Karpas-422 (cell line): ENCODE measurements around the gene ARHGEF33. TPM values are rescaled to one million over a fixed set of nuclear protein-coding genes. Genes with fewer than 3 reads are reported as not detected.
"Not testable (repeated sequence)": the region's sequence is repeated elsewhere in the genome, so short reads cannot be mapped to it uniquely, and the experiment has no call there.

Experiments used
- DNase-seq: peaks from one replicate; pipeline ENCODE4 v3.0.0-alpha.2; 2015
- H2AFZ ChIP-seq: fragments of 200-600 bp; sonication (generic); 2 replicates; pipeline ENCODE4 v1.6.1; 2014; ENCODE audit warnings: antibody characterized with exemption, low read length, mixed read lengths
- H3K27ac ChIP-seq: fragments of 200-600 bp; sonication (generic); 2 replicates; pipeline ENCODE4 v1.5.1; 2014; ENCODE audit warnings: mild to moderate bottlenecking, low read length, moderate library complexity
- H3K27me3 ChIP-seq: fragments of 200-600 bp; sonication (generic); 2 replicates; pipeline ENCODE4 v1.6.1; 2014; ENCODE audit warnings: low read length, mixed read lengths
- H3K36me3 ChIP-seq: fragments of 200-600 bp; sonication (generic); 2 replicates; pipeline ENCODE4 v1.6.1; 2014; ENCODE audit warnings: low read length, mixed read lengths; ENCODE audit not compliant: insufficient read depth
- H3K4me1 ChIP-seq: fragments of 200-600 bp; sonication (generic); 2 replicates; pipeline ENCODE4 v1.6.1; 2014; ENCODE audit warnings: mild to moderate bottlenecking, low read length, mixed read lengths
- H3K4me2 ChIP-seq: fragments of 200-600 bp; sonication (generic); 2 replicates; pipeline ENCODE4 v1.6.1; 2014; ENCODE audit warnings: low read length, low read depth, mild to moderate bottlenecking; ENCODE audit not compliant: poor library complexity, severe bottlenecking
- H3K4me3 ChIP-seq: fragments of 200-600 bp; sonication (generic); 2 replicates; pipeline ENCODE4 v1.5.1; 2014; ENCODE audit warnings: mild to moderate bottlenecking, antibody characterized with exemption, low read length, mixed read lengths
- H3K79me2 ChIP-seq: fragments of 200-600 bp; sonication (generic); 2 replicates; pipeline ENCODE4 v1.6.1; 2014; ENCODE audit warnings: mild to moderate bottlenecking, low read length, mixed read lengths
- H3K9ac ChIP-seq: fragments of 200-600 bp; sonication (generic); 2 replicates; pipeline ENCODE4 v1.6.0; 2014; ENCODE audit warnings: low read length
- H3K9me2 ChIP-seq: fragments of 200-600 bp; sonication (generic), shearing (Covaris generic); replicated peaks from 2 replicates; pipeline ENCODE4 v1.6.0; 2014; ENCODE audit warnings: mild to moderate bottlenecking, low read length, moderate library complexity; ENCODE audit not compliant: insufficient read depth
- H3K9me3 ChIP-seq: fragments of 300-700, 200-600 bp; sonication (generic); 2 replicates; pipeline ENCODE4 v1.6.1; 2014; ENCODE audit warnings: low read length, mixed read lengths
- H4K20me1 ChIP-seq: fragments of 200-600 bp; sonication (generic); 2 replicates; pipeline ENCODE4 v1.6.1; 2014; ENCODE audit warnings: mild to moderate bottlenecking, antibody characterized with exemption, low read length, low read depth; ENCODE audit not compliant: insufficient read depth
- total RNA-seq: library from RNA; depleted of rRNA; stranded (reverse); fragments of >200 nt; shearing (Covaris generic); gene quantifications from 2 replicates; pipeline ENCODE4 v1.2.3, GENCODE V29; 2014; ENCODE audit warnings: low replicate concordance

Gene ARHGEF33
- total RNA-seq, 1 experiment from 2014 or later: not detected

GRCh38 chr2:38922389-38922788 is 32.7 kb downstream of the ARHGEF33 start:
- no peak overlapping the region for H3K27ac ChIP-seq
- no peak overlapping the region for H3K9ac ChIP-seq
- no peaks in the 10 kb centered on the region for H3K27me3 ChIP-seq
- no peaks in the 10 kb centered on the region for H3K36me3 ChIP-seq
- H3K9me3 ChIP-seq: no peaks in the 10 kb centered on the region
- H4K20me1 ChIP-seq: no peaks in the 10 kb centered on the region
- H3K4me3 ChIP-seq: no peak overlapping the region
- DNase-seq: no peak
- H3K4me1 ChIP-seq: no peaks in the 10 kb centered on the region
- no peak overlapping the region for H3K4me2 ChIP-seq
- H2AFZ ChIP-seq: no peak overlapping the region
- no peaks in the 10 kb centered on the region for H3K9me2 ChIP-seq
- H3K79me2 ChIP-seq: no peaks in the 10 kb centered on the region

- no peaks in the 10 kb centered on the region for H3K36me3 ChIP-seq
- H3K9ac ChIP-seq: no peak overlapping the region
- H2AFZ ChIP-seq: no peak overlapping the region
- no peaks in the 10 kb centered on the region for H3K79me2 ChIP-seq
- H3K27ac ChIP-seq: no peak overlapping the region
- H3K4me3 ChIP-seq: no peak overlapping the region
- no peak for DNase-seq
- no peaks in the 10 kb centered on the region for H3K27me3 ChIP-seq
- H3K9me3 ChIP-seq: no peaks in the 10 kb centered on the region
- H3K4me1 ChIP-seq: no peaks in the 10 kb centered on the region
- no peaks in the 10 kb centered on the region for H3K9me2 ChIP-seq
- no peak overlapping the region for H3K4me2 ChIP-seq
- no peaks in the 10 kb centered on the region for H4K20me1 ChIP-seq
These were observed 33.2 kb downstream of the ARHGEF33 start for GRCh38 chr2:38922902-38923301.

- no peaks in the 10 kb centered on the region for H3K36me3 ChIP-seq
- H3K9me2 ChIP-seq: no peaks in the 10 kb centered on the region
- no peak overlapping the region for H3K27ac ChIP-seq
- no peak overlapping the region for H2AFZ ChIP-seq
- no peak for DNase-seq
- no peaks in the 10 kb centered on the region for H3K79me2 ChIP-seq
- H3K9ac ChIP-seq: no peak overlapping the region
- H3K4me2 ChIP-seq: no peak overlapping the region
- no peaks in the 10 kb centered on the region for H4K20me1 ChIP-seq
- H3K9me3 ChIP-seq: no peaks in the 10 kb centered on the region
- H3K27me3 ChIP-seq: no peaks in the 10 kb centered on the region
- no peak overlapping the region for H3K4me3 ChIP-seq
- H3K4me1 ChIP-seq: no peaks in the 10 kb centered on the region
These were observed 36.3 kb downstream of the ARHGEF33 start for GRCh38 chr2:38925982-38926381.

GRCh38 chr2:38930600-38930999 is 40.9 kb downstream of the ARHGEF33 start:
- no peaks in the 10 kb centered on the region for H3K9me3 ChIP-seq
- DNase-seq: no peak
- H4K20me1 ChIP-seq: no peaks in the 10 kb centered on the region
- no peak overlapping the region for H3K4me3 ChIP-seq
- no peak overlapping the region for H3K27ac ChIP-seq
- no peak overlapping the region for H3K9ac ChIP-seq
- H3K9me2 ChIP-seq: no peaks in the 10 kb centered on the region
- no peaks in the 10 kb centered on the region for H3K36me3 ChIP-seq
- H3K4me2 ChIP-seq: no peak overlapping the region
- H3K27me3 ChIP-seq: no peaks in the 10 kb centered on the region
- no peaks in the 10 kb centered on the region for H3K79me2 ChIP-seq
- H2AFZ ChIP-seq: no peak overlapping the region
- H3K4me1 ChIP-seq: peaks cover 5% of the 10 kb centered on the region

- H4K20me1 ChIP-seq: no peaks in the 10 kb centered on the region
- no peak overlapping the region for H3K27ac ChIP-seq
- no peaks in the 10 kb centered on the region for H3K9me2 ChIP-seq
- H3K27me3 ChIP-seq: no peaks in the 10 kb centered on the region
- peaks cover 10% of the 10 kb centered on the region for H3K4me1 ChIP-seq
- no peaks in the 10 kb centered on the region for H3K79me2 ChIP-seq
- no peaks in the 10 kb centered on the region for H3K36me3 ChIP-seq
- no peak for DNase-seq
- H3K9ac ChIP-seq: no peak overlapping the region
- no peak overlapping the region for H3K4me2 ChIP-seq
- H2AFZ ChIP-seq: no peak overlapping the region
- no peaks in the 10 kb centered on the region for H3K9me3 ChIP-seq
- no peak overlapping the region for H3K4me3 ChIP-seq
These were observed 42.9 kb downstream of the ARHGEF33 start for GRCh38 chr2:38932586-38932985.

- Histone ChIP-seq H3K27me3 (no peaks in the 10 kb centered on the region), H3K27ac (no peak overlapping the region), H3K36me3 (no peaks in the 10 kb centered on the region), H3K79me2 (no peaks in the 10 kb centered on the region), H3K4me2 (no peak overlapping the region), H2AFZ (no peak overlapping the region), H3K4me1 (peaks cover 10% of the 10 kb centered on the region), H3K9ac (no peak overlapping the region), H3K4me3 (no peak overlapping the region), H4K20me1 (no peaks in the 10 kb centered on the region), H3K9me3 (no peaks in the 10 kb centered on the region), H3K9me2 (no peaks in the 10 kb centered on the region)
- DNase-seq: no peak
These were observed 44.0 kb downstream of the ARHGEF33 start for GRCh38 chr2:38933653-38934052.

GRCh38 chr2:38934742-38935141 is 45.1 kb downstream of the ARHGEF33 start:
- Histone ChIP-seq H3K4me1 (peaks cover 10% of the 10 kb centered on the region), H2AFZ (no peak overlapping the region), H3K9me3 (no peaks in the 10 kb centered on the region), H3K4me3 (no peak overlapping the region), H3K4me2 (peak overlapping the region; percentile 11), H3K27ac (no peak overlapping the region), H4K20me1 (no peaks in the 10 kb centered on the region), H3K36me3 (no peaks in the 10 kb centered on the region), H3K9ac (no peak overlapping the region), H3K27me3 (no peaks in the 10 kb centered on the region), H3K9me2 (no peaks in the 10 kb centered on the region), H3K79me2 (no peaks in the 10 kb centered on the region)
- DNase-seq: no peak

GRCh38 chr2:38935568-38936172 is 46.0 kb downstream of the ARHGEF33 start:
- Histone ChIP-seq H3K27me3 (no peaks in the 10 kb centered on the region), H3K9ac (no peak overlapping the region), H2AFZ (no peak overlapping the region), H4K20me1 (no peaks in the 10 kb centered on the region), H3K9me3 (no peaks in the 10 kb centered on the region), H3K4me1 (peaks cover 10% of the 10 kb centered on the region), H3K27ac (no peak overlapping the region), H3K9me2 (no peaks in the 10 kb centered on the region), H3K79me2 (no peaks in the 10 kb centered on the region), H3K4me3 (no peak overlapping the region), H3K36me3 (no peaks in the 10 kb centered on the region), H3K4me2 (no peak overlapping the region)
- DNase-seq: no peak

GRCh38 chr2:38936516-38936915 is 46.8 kb downstream of the ARHGEF33 start:
- not testable (repeated sequence) for H2AFZ ChIP-seq, DNase-seq, H3K9me2 ChIP-seq, H3K4me3 ChIP-seq, H3K9me3 ChIP-seq, H3K27ac ChIP-seq, H3K27me3 ChIP-seq, H4K20me1 ChIP-seq, H3K36me3 ChIP-seq, H3K9ac ChIP-seq, H3K4me2 ChIP-seq, H3K79me2 ChIP-seq
- H3K4me1 ChIP-seq: peaks cover 10% of the 10 kb centered on the region
